Loucy (cell line): ENCODE results near the gene SUPT20H.

ENCODE experiments used
- CTCF ChIP-seq: fragments of 200-600 bp; sonication (generic); conservative IDR thresholded peaks from 2 replicates; pipeline ENCODE4 v1.5.1; 2014; ENCODE audit warnings: mild to moderate bottlenecking, antibody characterized with exemption, low read length
- EZH2phosphoT487 ChIP-seq: fragments of 200-600 bp; IDR thresholded peaks from 2 replicates; pipeline ENCODE4 v1.6.1; 2018; ENCODE audit warnings: antibody characterized with exemption, mild to moderate bottlenecking, moderate library complexity, borderline replicate concordance

- TF ChIP-seq CTCF (no peak), EZH2phosphoT487 (no peak)
Measured at GRCh38 chr13:37023871-37024270, 35.6 kb downstream of the SUPT20H start.
